Measurements from ENCODE around the gene ITGA2B. TPM values are rescaled to one million over a fixed set of nuclear protein-coding genes. Genes with fewer than 3 reads are reported as not detected.

ITGA2B gene
- total and polyA plus RNA-seq, 2 of the 8 experiments (the other 6 are each of a cell fraction or from before 2014, with no cell fraction given) = 6.9 to 12.3 TPM

DNA sequence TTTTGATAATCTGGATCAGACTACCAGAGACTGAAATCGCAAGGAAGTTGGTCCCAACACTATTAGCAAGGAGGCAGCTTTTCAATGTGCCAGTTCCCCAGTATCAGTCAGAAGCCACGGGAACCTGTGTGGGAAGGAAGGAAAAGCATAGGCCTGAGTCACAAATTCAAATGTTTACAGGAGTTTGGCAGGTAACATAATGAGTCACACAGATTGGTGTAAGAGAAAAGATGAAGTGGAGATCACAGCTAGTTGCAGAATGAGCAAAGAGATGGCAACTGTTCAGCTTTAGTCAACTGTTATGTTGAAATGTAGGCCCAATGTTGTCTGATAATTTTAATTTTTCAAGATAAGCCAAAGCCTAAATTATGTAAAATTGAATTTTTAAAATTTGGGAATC is 28.1 kb upstream of the ITGA2B start:
- Histone ChIP-seq H3K4me3 (ENCODE audit: extremely low read depth in 1 of 4, insufficient read depth in 2 of 4, low read depth in 3 of 4, low read length in 4 of 4) (no peak overlapping the region), H3K4ac (replicated peaks; ENCODE audit: insufficient read length, low read depth, low read length) (no peak overlapping the region), H2AK5ac (ENCODE audit: low read depth, low read length) (no peak overlapping the region), H4K20me1 (replicated peaks in 1 of 2; ENCODE audit: control insufficient read depth in 1 of 2, insufficient read depth in 2 of 2, low read length in 2 of 2) (peaks cover 0 to 2% of the 10 kb centered on the region in 2 experiments), H3K4me2 (ENCODE audit: insufficient read depth in 1 of 2, low read depth in 2 of 2, low read length in 2 of 2) (no peak overlapping the region), H3K56ac (replicated peaks; ENCODE audit: insufficient read length, low read depth, low read length) (no peak overlapping the region), H3K79me2 (ENCODE audit: control insufficient read depth in 1 of 2, insufficient read depth in 2 of 2, low read length in 2 of 2) (no peaks in the 10 kb centered on the region), H2BK5ac (ENCODE audit: low read depth, low read length) (no peak overlapping the region), H2BK12ac (ENCODE audit: low read depth, low read length) (no peak overlapping the region), H3K27ac (ENCODE audit: low read depth, low read length) (no peak overlapping the region), H2BK120ac (replicated peaks; ENCODE audit: low read depth, low read length) (no peak overlapping the region), H3K23ac (ENCODE audit: insufficient read length) (no peak overlapping the region), H3K9me3 (ENCODE audit: insufficient read depth in 2 of 2, low read depth in 1 of 2, low read length in 1 of 2) (no peaks in the 10 kb centered on the region), H3K36me3 (ENCODE audit: control insufficient read depth in 2 of 4, insufficient read depth in 4 of 4, low read length in 3 of 4) (peaks cover 0 to 23% (median 3%) of the 10 kb centered on the region in 4 experiments; a peak in 5 of 8 replicates), H3K27me3 (replicated peaks in 1 of 4; ENCODE audit: control insufficient read depth in 3 of 4, extremely low read depth in 1 of 4, insufficient read depth in 3 of 4, low read length in 3 of 4) (no peaks in the 10 kb centered on the region), H3K4me1 (replicated peaks in 1 of 4; ENCODE audit: control insufficient read depth in 3 of 4, insufficient read depth in 4 of 4, low read length in 3 of 4) (no peaks in the 10 kb centered on the region), H3K23me2 (ENCODE audit: low read depth, low read length) (no peaks in the 10 kb centered on the region), H3K14ac (ENCODE audit: insufficient read length) (no peak overlapping the region), H2BK20ac (ENCODE audit: low read length) (no peak overlapping the region), H3K79me1 (ENCODE audit: low read depth, low read length) (no peaks in the 10 kb centered on the region; the same call in 1 of the 2 replicates), H4K91ac (replicated peaks; ENCODE audit: insufficient read length, low read length) (no peak overlapping the region), H2BK15ac (ENCODE audit: low read length) (no peak overlapping the region), H4K8ac (ENCODE audit: extremely low read depth, insufficient read depth, low read length) (no peak overlapping the region), H2AFZ (ENCODE audit: low read length) (no peak overlapping the region), H3K9ac (replicated peaks in 1 of 4; ENCODE audit: extremely low read depth in 1 of 4, low read depth in 3 of 4, low read length in 3 of 4) (no peak overlapping the region; a peak in 1 of 7 replicates), H3K18ac (ENCODE audit: extremely low read depth, low read length) (no peak overlapping the region), H4K5ac (ENCODE audit: insufficient read length, low read depth, low read length) (no peak overlapping the region)
- POLR2A ChIA-PET (ENCODE audit: partially characterized antibody) = interaction anchor here (1.0 kb wide), 1 partner anchor 15 kb away, joined by 3 read pairs; no protein-coding TSS in a partner anchor
- 82% methylated on average over 2 of the region's 2 CpGs; no CpG with 5 or more reads in 1 of the 2 experiments for WGBS, 2 experiments (ENCODE audit: extremely low coverage in 1 of 2, insufficient coverage in 1 of 2, insufficient read length in 1 of 2, insufficient replicate concordance in 2 of 2, low coverage in 1 of 2, low lambda C conversion rate in 2 of 2, missing lambda C conversion rate in 1 of 2)
- CTCF ChIA-PET (ENCODE audit: partially characterized antibody) = interaction anchor here (0.8 to 1.4 kb wide), 2 partner anchors 17 to 23 kb away, joined by 3 to 5 read pairs; no protein-coding TSS in a partner anchor
- DNase-seq (ENCODE audit: low read depth in 1 of 2, low spot score in 2 of 2) (no peak), FAIRE-seq (no peak)
- no peak for TF ChIP-seq SRF (IDR thresholded peaks at IDR 0.05; ENCODE audit: low read depth, low read length)
- TF ChIP-seq HDAC2 (IDR thresholded peaks at IDR 0.05; ENCODE audit: borderline replicate concordance in 1 of 2, low read depth in 2 of 2, low read length in 2 of 2) = no peak
- no peak for TF ChIP-seq MAFK (IDR thresholded peaks at IDR 0.05; ENCODE audit: low read depth, low read length)
- no peak for TF ChIP-seq YY1 (IDR thresholded peaks at IDR 0.05; ENCODE audit: low read depth, low read length)
- TF ChIP-seq KDM1A (IDR thresholded peaks at IDR 0.05; ENCODE audit: borderline replicate concordance, low read length) = no peak
- TF ChIP-seq, protein P1, sequence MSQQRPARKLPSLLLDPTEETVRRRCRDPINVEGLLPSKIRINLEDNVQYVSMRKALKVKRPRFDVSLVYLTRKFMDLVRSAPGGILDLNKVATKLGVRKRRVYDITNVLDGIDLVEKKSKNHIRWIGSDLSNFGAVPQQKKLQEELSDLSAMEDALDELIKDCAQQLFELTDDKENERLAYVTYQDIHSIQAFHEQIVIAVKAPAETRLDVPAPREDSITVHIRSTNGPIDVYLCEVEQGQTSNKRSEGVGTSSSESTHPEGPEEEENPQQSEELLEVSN (IDR thresholded peaks at IDR 0.05) = no peak
- TF ChIP-seq RFX5 (IDR thresholded peaks at IDR 0.05; ENCODE audit: borderline replicate concordance, low read depth, low read length) = no peak
- TF ChIP-seq SIN3A (conservative IDR thresholded peaks at IDR 0.05 in 1 of 2, IDR thresholded peaks at IDR 0.05 in 1 of 2; ENCODE audit: low read depth in 1 of 2, low read length in 2 of 2) = no peak
- no peak for TF ChIP-seq JUN (IDR thresholded peaks at IDR 0.05; ENCODE audit: low read depth, low read length)
- TF ChIP-seq TEAD4 (IDR thresholded peaks at IDR 0.05; ENCODE audit: low read depth, low read length) = no peak
- no peak for TF ChIP-seq RNF2 (IDR thresholded peaks at IDR 0.05; ENCODE audit: borderline replicate concordance, low read depth, low read length, missing control alignments, poor library complexity, severe bottlenecking)
- no peak for TF ChIP-seq SP1 (IDR thresholded peaks at IDR 0.05; ENCODE audit: low read depth, low read length)
- TF ChIP-seq POLR2A (IDR thresholded peaks at IDR 0.05; ENCODE audit: control extremely low read depth in 1 of 2, low read depth in 2 of 2, low read length in 2 of 2) = no peak
- TF ChIP-seq CHD2 (IDR thresholded peaks at IDR 0.05; ENCODE audit: low read length) = no peak
